HCT116 (cell line): Measurements from ENCODE around the gene SIGMAR1. TPM values are rescaled to one million over a fixed set of nuclear protein-coding genes. Genes with fewer than 3 reads are reported as not detected.

Experiments
- ATAC-seq: fragments of 200-7000 bp; cut with Tn5 transposase; 2 replicates; pipeline ENCODE4 v1.9.1; 2020; ENCODE audit warnings: mild to moderate bottlenecking, moderate library complexity
- BruUV-seq: library from RNA; stranded (reverse); fragments of 400-500 nt; replicated peaks from 2 replicates; lab custom pipeline; 2021; lab: Mats Ljungman, UMichigan
- CTCF ChIA-PET: fragments of 300-600 bp; sonication (Branson Sonifier 250); formaldehyde crosslinking; loops from one replicate; lab custom pipeline; 2021; ENCODE audit warnings: antibody characterized with exemption; lab: Charles Lee
- POLR2A ChIA-PET: fragments of 300-600, 350-600 bp; sonication (Branson Sonifier 250); formaldehyde crosslinking; loops from one replicate; lab custom pipeline; 2021; ENCODE audit warnings: antibody characterized with exemption; lab: Charles Lee
- RAD21 ChIA-PET, 2 experiments: fragments of 300-600 bp; sonication (Branson Sonifier 250); formaldehyde crosslinking; loops; one replicate each; lab custom pipeline; 2023; ENCODE audit warnings: low total read pairs in 2 of 2; ENCODE audit not compliant: uncharacterized antibody in 2 of 2, unreplicated experiment in 2 of 2, low non-redundant PET in 1 of 2; lab: Charles Lee
- DNase-seq: peaks from one replicate; pipeline ENCODE4 v3.0.0-alpha.2; 2010; ENCODE audit warnings: low read depth, low spot score
- H2AFZ ChIP-seq: fragments of 200-600 bp; shearing (Covaris generic), sonication (generic); 2 replicates; pipeline ENCODE4 v1.6.1; 2017; ENCODE audit warnings: low read depth, mixed run types, mixed read lengths, antibody characterized with exemption, low read length; ENCODE audit not compliant: poor library complexity, severe bottlenecking
- H3K27ac ChIP-seq: 2 replicates; pipeline ENCODE4 v1.5.1; 2012; ENCODE audit warnings: low read depth, low read length
- H3K27me3 ChIP-seq: fragments of 200-600 bp; sonication (generic); 2 replicates; pipeline ENCODE4 v1.6.1; 2016; ENCODE audit warnings: mixed run types, low read length, mixed read lengths; ENCODE audit not compliant: insufficient read depth
- H3K36me3 ChIP-seq, 2 experiments: fragments of 200-500 bp in 1 of 2; fragments of 200-600 bp in 1 of 2; sonication (Bioruptor generic) in 1 of 2; sonication (generic) in 1 of 2; 2 replicates each; pipeline versions ENCODE4 v1.5.1 to v1.6.1; 2014 to 2016; ENCODE audit warnings: low read length in 2 of 2, inconsistent platforms in 1 of 2, mixed read lengths in 1 of 2, mixed run types in 1 of 2; ENCODE audit not compliant: insufficient read depth in 2 of 2, control insufficient read depth in 1 of 2
- H3K4me1 ChIP-seq, 2 experiments: fragments of 200-600 bp in 1 of 2; sonication (generic) in 1 of 2; 2 replicates each; pipeline versions ENCODE4 v1.5.1 to v1.6.1; 2012 to 2017; ENCODE audit warnings: low read length in 2 of 2, inconsistent platforms in 1 of 2, mild to moderate bottlenecking in 1 of 2, mixed read lengths in 1 of 2, mixed run types in 1 of 2, moderate library complexity in 1 of 2; ENCODE audit not compliant: insufficient read depth in 2 of 2, control insufficient read depth in 1 of 2
- H3K4me2 ChIP-seq: fragments of 200-600 bp; sonication (generic); 2 replicates; pipeline ENCODE4 v1.6.1; 2017; ENCODE audit warnings: mixed run types, low read length, mixed read lengths
- H3K4me3 ChIP-seq, 2 experiments: fragments of 200-600 bp in 1 of 2; sonication (generic) in 1 of 2; replicated peaks in 1 of 2; 2 replicates each; pipeline ENCODE4 v1.5.1; 2011 to 2016; ENCODE audit warnings: low read length in 2 of 2, control low read depth in 1 of 2, low read depth in 1 of 2, mild to moderate bottlenecking in 1 of 2, mixed read lengths in 1 of 2, mixed run types in 1 of 2
- H3K79me2 ChIP-seq: fragments of 200-600 bp; sonication (generic); 2 replicates; pipeline ENCODE4 v1.6.1; 2017; ENCODE audit warnings: mild to moderate bottlenecking, mixed run types, low read length, moderate library complexity, mixed read lengths; ENCODE audit not compliant: insufficient read depth
- H3K9ac ChIP-seq: fragments of 200-600 bp; sonication (generic); 2 replicates; pipeline ENCODE4 v1.6.1; 2016; ENCODE audit warnings: low read length, mixed read lengths
- H3K9me2 ChIP-seq: fragments of 200-600 bp; sonication (generic), shearing (Covaris generic); 2 replicates; pipeline ENCODE4 v1.6.1; 2017; ENCODE audit warnings: mixed run types, mild to moderate bottlenecking, moderate library complexity; ENCODE audit not compliant: insufficient read depth
- H3K9me3 ChIP-seq, 2 experiments: fragments of 200-500 bp in 1 of 2; fragments of 200-600 bp in 1 of 2; sonication (Bioruptor generic) in 1 of 2; sonication (generic) in 1 of 2; 2 replicates each; pipeline ENCODE4 v1.6.1; 2014 to 2017; ENCODE audit warnings: low read length in 2 of 2, mixed read lengths in 2 of 2, inconsistent platforms in 1 of 2, low read depth in 1 of 2, mild to moderate bottlenecking in 1 of 2, mixed run types in 1 of 2, moderate library complexity in 1 of 2; ENCODE audit not compliant: control insufficient read depth in 1 of 2, insufficient read depth in 1 of 2
- H4K20me1 ChIP-seq: fragments of 200-600 bp; sonication (generic), shearing (Covaris generic); 2 replicates; pipeline ENCODE4 v1.6.1; 2017; ENCODE audit warnings: mixed run types, mild to moderate bottlenecking, moderate library complexity; ENCODE audit not compliant: insufficient read depth
- ATF3 ChIP-seq: IDR thresholded peaks from 2 replicates; pipeline ENCODE4 v1.6.1; 2012
- CBX3 ChIP-seq: IDR thresholded peaks from 2 replicates; pipeline ENCODE4 v1.6.1; 2012; ENCODE audit warnings: low read depth
- CEBPB ChIP-seq: IDR thresholded peaks from 2 replicates; pipeline ENCODE4 v1.6.1; 2012; ENCODE audit warnings: low read depth
- CTCF ChIP-seq, 3 experiments: fragments of 200-600 bp in 1 of 3; sonication (generic) in 1 of 3; IDR thresholded peaks in 2 of 3; conservative IDR thresholded peaks in 1 of 3; 2 replicates each; pipeline ENCODE4 v1.5.1; 2012 to 2017; ENCODE audit warnings: low read depth in 2 of 3, low read length in 2 of 3, antibody characterized with exemption in 1 of 3, borderline replicate concordance in 1 of 3, control low read depth in 1 of 3, mild to moderate bottlenecking in 1 of 3, mixed read lengths in 1 of 3, mixed run types in 1 of 3, moderate library complexity in 1 of 3; ENCODE audit not compliant: insufficient read depth in 1 of 3
- EGR1 ChIP-seq: IDR thresholded peaks from 2 replicates; pipeline ENCODE4 v1.6.1; 2012; ENCODE audit warnings: low read depth
- ELF1 ChIP-seq: IDR thresholded peaks from 2 replicates; pipeline ENCODE4 v1.6.1; 2012; ENCODE audit warnings: low read depth, borderline replicate concordance
- EZH2 ChIP-seq: fragments of 200-600 bp; sonication (generic); IDR thresholded peaks from 2 replicates; pipeline ENCODE4 v1.6.1; 2017; ENCODE audit warnings: antibody characterized with exemption, mixed run types
- EZH2phosphoT487 ChIP-seq: fragments of 200-600 bp; IDR thresholded peaks from 2 replicates; pipeline ENCODE4 v1.6.1; 2018; ENCODE audit warnings: antibody characterized with exemption, borderline replicate concordance
- FOSL1 ChIP-seq: IDR thresholded peaks from 2 replicates; pipeline ENCODE4 v1.6.1; 2012; ENCODE audit warnings: low read depth
- MAX ChIP-seq: IDR thresholded peaks from 2 replicates; pipeline ENCODE4 v1.6.1; 2012
- POLR2A ChIP-seq: IDR thresholded peaks from 2 replicates; pipeline ENCODE4 v1.7.0; 2011; ENCODE audit warnings: borderline replicate concordance; ENCODE audit not compliant: insufficient read depth, insufficient read length; ENCODE audit errors: extremely low read depth
- POLR2AphosphoS5 ChIP-seq: IDR thresholded peaks from 2 replicates; pipeline ENCODE4 v1.6.1; 2011; ENCODE audit warnings: mild to moderate bottlenecking, low read depth, low read length, moderate library complexity
- RAD21 ChIP-seq: IDR thresholded peaks from 2 replicates; pipeline ENCODE4 v1.6.1; 2012; ENCODE audit warnings: low read depth, mild to moderate bottlenecking
- SIN3A ChIP-seq: IDR thresholded peaks from 2 replicates; pipeline ENCODE4 v1.6.1; 2012; ENCODE audit warnings: low read depth
- SRF ChIP-seq: IDR thresholded peaks from 2 replicates; pipeline ENCODE4 v1.6.1; 2012; ENCODE audit warnings: low read depth
- TCF7L2 ChIP-seq: IDR thresholded peaks from 2 replicates; pipeline ENCODE4 v1.7.0; 2011; ENCODE audit warnings: borderline replicate concordance, inconsistent platforms; ENCODE audit not compliant: insufficient read depth, insufficient read length; ENCODE audit errors: extremely low read depth
- YY1 ChIP-seq: IDR thresholded peaks from 2 replicates; pipeline ENCODE4 v1.6.1; 2011; ENCODE audit warnings: low read length, low read depth, moderate library complexity, mild to moderate bottlenecking; ENCODE audit not compliant: insufficient replicate concordance; ENCODE audit errors: extremely low read depth
- ZBTB33 ChIP-seq: IDR thresholded peaks from 2 replicates; pipeline ENCODE4 v1.6.1; 2011; ENCODE audit warnings: mild to moderate bottlenecking, low read length, moderate library complexity; ENCODE audit not compliant: insufficient replicate concordance; ENCODE audit errors: extremely low read depth
- ZFX ChIP-seq: fragments of 450-650 bp; IDR thresholded peaks from 2 replicates; pipeline ENCODE4 v1.6.1; 2017
- ZNF274 ChIP-seq: fragments of 200-500 bp; sonication (Bioruptor generic); IDR thresholded peaks from 2 replicates; pipeline ENCODE4 v1.6.1; 2014; ENCODE audit warnings: mild to moderate bottlenecking, low read depth, low read length, inconsistent platforms
- intact Hi-C: fragments of 100-400 bp; cut with micrococcal nuclease; formaldehyde crosslinking; loops from 2 replicates; pipeline ENCODE4 v1.10.0; 2022
- total RNA-seq: library from RNA; stranded (reverse); gene quantifications from one replicate; pipeline ENCODE4 v1.2.1, GENCODE V29; 2021; ENCODE audit not compliant: unreplicated experiment

Gene SIGMAR1
- total RNA-seq, 1 experiment from 2014 or later = 109 TPM

- intact Hi-C loops = no loop called here
- no peak for DNase-seq
- H3K36me3 ChIP-seq = peaks cover 0 to 12% of the 10 kb centered on the region in 2 experiments; a peak in 2 of 4 replicates
- no peak overlapping the region for H2AFZ ChIP-seq
- peaks cover 4% of the 10 kb centered on the region; the same call in 1 of the 2 replicates for H3K27me3 ChIP-seq
- RAD21 ChIA-PET = no interaction called here
- H3K4me3 ChIP-seq = no peak overlapping the region
- no peaks in the 10 kb centered on the region for H4K20me1 ChIP-seq
- CTCF ChIA-PET = interaction anchor here (1.0 to 2.5 kb wide), 11 partner anchors 10 to 85 kb away, joined by 3 to 21 read pairs (median 6); partner anchors contain the start of genes GALT and RPP25L
- no peak overlapping the region for H3K27ac ChIP-seq
- H3K9me3 ChIP-seq = no peaks in the 10 kb centered on the region
- H3K4me2 ChIP-seq = no peak overlapping the region
- POLR2A ChIA-PET = interaction anchor here (0.8 to 1.6 kb wide), 2 partner anchors 12 to 13 kb away, joined by 3 to 7 read pairs; partner anchors contain the start of gene DCTN3
- no peak for ATAC-seq
- H3K79me2 ChIP-seq = peaks cover 27% of the 10 kb centered on the region
- BruUV-seq = no TSS peak
- no peak overlapping the region for H3K9ac ChIP-seq
- TF ChIP-seq CEBPB (no peak), ZFX (no peak), YY1 (no peak), ZBTB33 (no peak), POLR2AphosphoS5 (no peak), SRF (no peak), EZH2 (no peak), FOSL1 (no peak), RAD21 (no peak), CTCF (IDR thresholded peaks at IDR 0.05 in 2 of 3, conservative IDR thresholded peaks at IDR 0.05 in 1 of 3; ENCODE audit: borderline replicate concordance in 1 of 3, insufficient read depth in 1 of 3, low read depth in 2 of 3, low read length in 2 of 3) (no peak), ATF3 (no peak), SIN3A (no peak), CBX3 (no peak), EGR1 (no peak), POLR2A (no peak), MAX (no peak), TCF7L2 (no peak), ZNF274 (no peak), EZH2phosphoT487 (no peak), ELF1 (no peak)
- peaks cover 11 to 45% of the 10 kb centered on the region in 2 experiments for H3K4me1 ChIP-seq
- H3K9me2 ChIP-seq = no peaks in the 10 kb centered on the region
Observed at GRCh38 chr9:34633166-34633565, 4.4 kb downstream of the SIGMAR1 start.
